H1 (cell line): ENCODE results near the gene ST6GALNAC4. TPM values are rescaled to one million over a fixed set of nuclear protein-coding genes. Genes with fewer than 3 reads are reported as not detected.

Experiments
- CTCF ChIA-PET: fragments of 300-600 bp; sonication (Branson Sonifier 250); formaldehyde crosslinking; loops from one replicate; lab custom pipeline; 2021; ENCODE audit not compliant: partially characterized antibody; lab: Charles Lee
- POLR2A ChIA-PET: fragments of 300-600 bp; sonication (Branson Sonifier 250); formaldehyde crosslinking; loops from one replicate; lab custom pipeline; 2021; ENCODE audit warnings: inconsistent platforms; ENCODE audit not compliant: partially characterized antibody; lab: Charles Lee
- DNase-seq, 2 experiments: peaks; one replicate each; pipeline versions ENCODE4 v3.0.0 to v3.0.0-alpha.2; 2010 to 2022; ENCODE audit warnings: low spot score in 2 of 2, low read depth in 1 of 2, mixed read lengths in 1 of 2
- FAIRE-seq: peaks from 2 replicates; lab custom pipeline; 2011; peaks lifted over from hg19 to GRCh38; lab: Jason Lieb, UNC
- H2AFZ ChIP-seq: 2 replicates; pipeline ENCODE4 v1.8.1; 2012; ENCODE audit warnings: low read length, inconsistent platforms
- H2AK5ac ChIP-seq: 2 replicates; pipeline ENCODE4 v1.6.1; 2013; ENCODE audit warnings: low read depth, low read length
- H2BK120ac ChIP-seq: replicated peaks from 2 replicates; pipeline ENCODE3; 2013; ENCODE audit warnings: low read depth, low read length, inconsistent platforms
- H2BK12ac ChIP-seq: 2 replicates; pipeline ENCODE4 v1.6.1; 2013; ENCODE audit warnings: low read depth, low read length
- H2BK15ac ChIP-seq: 2 replicates; pipeline ENCODE4 v1.6.1; 2013; ENCODE audit warnings: low read length
- H2BK20ac ChIP-seq: 2 replicates; pipeline ENCODE4 v1.6.1; 2013; ENCODE audit warnings: low read length
- H2BK5ac ChIP-seq: 2 replicates; pipeline ENCODE4 v1.6.1; 2013; ENCODE audit warnings: low read depth, low read length
- H3K14ac ChIP-seq: 2 replicates; pipeline ENCODE4 v1.6.1; 2013; ENCODE audit warnings: inconsistent platforms; ENCODE audit not compliant: insufficient read length
- H3K18ac ChIP-seq: 2 replicates; pipeline ENCODE4 v1.6.1; 2013; ENCODE audit warnings: low read length; ENCODE audit errors: extremely low read depth
- H3K23ac ChIP-seq: 2 replicates; pipeline ENCODE4 v1.6.1; 2013; ENCODE audit warnings: inconsistent platforms; ENCODE audit not compliant: insufficient read length
- H3K23me2 ChIP-seq: 2 replicates; pipeline ENCODE4 v1.6.1; 2013; ENCODE audit warnings: low read depth, low read length
- H3K27ac ChIP-seq: 2 replicates; pipeline ENCODE4 v1.6.1; 2011; ENCODE audit warnings: low read depth, low read length, inconsistent platforms
- H3K27me3 ChIP-seq, 4 experiments: replicated peaks in 1 of 4; 1 replicate in 1 of 4; 2 replicates in 3 of 4; pipeline versions ENCODE4 v1.6.1 to v1.8.1; 2011 to 2013; ENCODE audit warnings: low read length in 3 of 4, mild to moderate bottlenecking in 3 of 4, inconsistent platforms in 2 of 4, mixed read lengths in 2 of 4, moderate library complexity in 1 of 4; ENCODE audit not compliant: control insufficient read depth in 3 of 4, insufficient read depth in 3 of 4; ENCODE audit errors: extremely low read depth in 1 of 4
- H3K36me3 ChIP-seq, 4 experiments: 2 replicates each; pipeline versions ENCODE4 v1.6.1 to v1.8.1; 2011 to 2013; ENCODE audit warnings: mild to moderate bottlenecking in 4 of 4, low read length in 3 of 4, moderate library complexity in 2 of 4, control low read depth in 1 of 4, inconsistent platforms in 1 of 4; ENCODE audit not compliant: insufficient read depth in 4 of 4, control insufficient read depth in 2 of 4
- H3K4ac ChIP-seq: replicated peaks from 2 replicates; pipeline ENCODE3; 2013; ENCODE audit warnings: low read length, low read depth, mixed read lengths, inconsistent platforms; ENCODE audit not compliant: insufficient read length
- H3K4me1 ChIP-seq, 4 experiments: replicated peaks in 1 of 4; 1 replicate in 1 of 4; 2 replicates in 3 of 4; pipeline versions ENCODE4 v1.6.1 to v1.8.1; 2011 to 2013; ENCODE audit warnings: low read length in 3 of 4, inconsistent platforms in 2 of 4, mixed read lengths in 1 of 4; ENCODE audit not compliant: insufficient read depth in 4 of 4, control insufficient read depth in 3 of 4
- H3K4me2 ChIP-seq, 2 experiments: 2 replicates each; pipeline versions ENCODE4 v1.6.1 to v1.8.1; 2011 to 2013; ENCODE audit warnings: low read depth in 2 of 2, low read length in 2 of 2, control low read depth in 1 of 2, inconsistent platforms in 1 of 2, mild to moderate bottlenecking in 1 of 2; ENCODE audit not compliant: insufficient read depth in 1 of 2
- H3K4me3 ChIP-seq, 4 experiments: fragments of 200-600, 300-600 bp in 1 of 4; sonication (generic), shearing (Covaris generic), sonication (Bioruptor Twin) in 1 of 4; 2 replicates each; pipeline versions ENCODE4 v1.5.1 to v1.8.1; 2011 to 2016; ENCODE audit warnings: low read length in 4 of 4, low read depth in 3 of 4, control low read depth in 2 of 4, inconsistent platforms in 2 of 4, mild to moderate bottlenecking in 2 of 4, mixed read lengths in 1 of 4, moderate library complexity in 1 of 4; ENCODE audit not compliant: insufficient read depth in 2 of 4; ENCODE audit errors: extremely low read depth in 1 of 4
- H3K56ac ChIP-seq: replicated peaks from 2 replicates; pipeline ENCODE3; 2013; ENCODE audit warnings: low read depth, mild to moderate bottlenecking, mixed read lengths, low read length, inconsistent platforms; ENCODE audit not compliant: insufficient read length
- H3K79me1 ChIP-seq: 2 replicates; pipeline ENCODE4 v1.6.1; 2013; ENCODE audit warnings: low read depth, low read length, control low read depth
- H3K79me2 ChIP-seq, 2 experiments: 2 replicates each; pipeline versions ENCODE4 v1.6.1 to v1.8.1; 2012 to 2013; ENCODE audit warnings: low read length in 2 of 2, mild to moderate bottlenecking in 2 of 2, inconsistent platforms in 1 of 2; ENCODE audit not compliant: insufficient read depth in 2 of 2, control insufficient read depth in 1 of 2
- H3K9ac ChIP-seq, 4 experiments: replicated peaks in 1 of 4; 1 replicate in 1 of 4; 2 replicates in 3 of 4; pipeline versions ENCODE4 v1.6.1 to v1.8.1; 2011 to 2013; ENCODE audit warnings: low read depth in 3 of 4, low read length in 3 of 4, control low read depth in 2 of 4, mild to moderate bottlenecking in 2 of 4, moderate library complexity in 2 of 4, inconsistent platforms in 1 of 4; ENCODE audit errors: extremely low read depth in 1 of 4
- H3K9me3 ChIP-seq, 2 experiments: 2 replicates each; pipeline versions ENCODE4 v1.6.1 to v1.8.1; 2012 to 2013; ENCODE audit warnings: mild to moderate bottlenecking in 2 of 2, moderate library complexity in 2 of 2, control low read depth in 1 of 2, inconsistent platforms in 1 of 2, low read depth in 1 of 2, low read length in 1 of 2, mixed read lengths in 1 of 2; ENCODE audit not compliant: insufficient read depth in 2 of 2
- H4K20me1 ChIP-seq, 2 experiments: replicated peaks in 1 of 2; 2 replicates each; pipeline versions ENCODE3 to v1.8.1; 2011 to 2013; ENCODE audit warnings: inconsistent platforms in 2 of 2, low read length in 2 of 2, mild to moderate bottlenecking in 1 of 2; ENCODE audit not compliant: insufficient read depth in 2 of 2, control insufficient read depth in 1 of 2
- H4K5ac ChIP-seq: 2 replicates; pipeline ENCODE4 v1.6.1; 2013; ENCODE audit warnings: low read length, low read depth, mixed read lengths, inconsistent platforms; ENCODE audit not compliant: insufficient read length
- H4K8ac ChIP-seq: 2 replicates; pipeline ENCODE4 v1.8.0; 2013; ENCODE audit warnings: mild to moderate bottlenecking, moderate library complexity, low read length, inconsistent platforms; ENCODE audit not compliant: insufficient read depth; ENCODE audit errors: extremely low read depth
- H4K91ac ChIP-seq: replicated peaks from 2 replicates; pipeline ENCODE3; 2013; ENCODE audit warnings: low read length, mixed read lengths, inconsistent platforms; ENCODE audit not compliant: insufficient read length
- ASH2L ChIP-seq: fragments of 200-600, 300-600 bp; sonication (generic); IDR thresholded peaks from one replicate; pipeline ENCODE4 v1.7.1; 2017; ENCODE audit warnings: low read length
- BCL11A ChIP-seq, 2 experiments: IDR thresholded peaks; one replicate each; pipeline ENCODE4 v1.6.1; 2011; ENCODE audit warnings: low read depth in 2 of 2, low read length in 2 of 2, mild to moderate bottlenecking in 2 of 2
- CREB1 ChIP-seq: IDR thresholded peaks from 2 replicates; pipeline ENCODE4 v1.6.1; 2012; ENCODE audit warnings: inconsistent platforms
- EGR1 ChIP-seq: IDR thresholded peaks from 2 replicates; pipeline ENCODE4 v1.6.1; 2011; ENCODE audit warnings: low read depth, low read length, borderline replicate concordance
- JUN ChIP-seq: IDR thresholded peaks from 2 replicates; pipeline ENCODE4 v1.6.1; 2011; ENCODE audit warnings: low read depth, mild to moderate bottlenecking, improper control_type of control experiment, low read length
- JUND ChIP-seq: IDR thresholded peaks from 2 replicates; pipeline ENCODE4 v1.6.1; 2011; ENCODE audit warnings: mild to moderate bottlenecking, improper control_type of control experiment, low read length
- KDM4A ChIP-seq: IDR thresholded peaks from one replicate; pipeline ENCODE4 v1.7.1; 2012; ENCODE audit warnings: low read depth, mild to moderate bottlenecking, moderate library complexity, low read length, inconsistent platforms; ENCODE audit not compliant: severe bottlenecking
- MAX ChIP-seq: IDR thresholded peaks from 2 replicates; pipeline ENCODE4 v1.6.1; 2012; ENCODE audit warnings: inconsistent platforms
- RFX5 ChIP-seq: IDR thresholded peaks from 2 replicates; pipeline ENCODE4 v1.6.1; 2011; ENCODE audit warnings: low read depth, low read length, improper control_type of control experiment, borderline replicate concordance
- RNF2 ChIP-seq: fragments of 200-900, 300-1000 bp; sonication (generic); IDR thresholded peaks from 2 replicates; pipeline ENCODE4 v1.7.1; 2016; ENCODE audit warnings: borderline replicate concordance, low read depth, mild to moderate bottlenecking, antibody characterized with exemption, low read length; ENCODE audit not compliant: poor library complexity, severe bottlenecking; ENCODE audit errors: missing control alignments
- WGBS, 2 experiments: shearing (Covaris generic) in 1 of 2; methylation state at CpG; one replicate each; pipeline versions ENCODE4 v1.1.6 to v1.1.7; 2013 to 2015; ENCODE audit warnings: low lambda C conversion rate in 2 of 2, mixed read lengths in 2 of 2, inconsistent platforms in 1 of 2, low coverage in 1 of 2, missing lambda C conversion rate in 1 of 2; ENCODE audit not compliant: insufficient replicate concordance in 2 of 2, insufficient coverage in 1 of 2, insufficient read length in 1 of 2; ENCODE audit errors: extremely low coverage in 1 of 2, missing lambda C conversion rate in 1 of 2; 5-methylcytosine and 5-hydroxymethylcytosine counted together
- polyA plus RNA-seq, 7 experiments: library from polyadenylated mRNA; depleted of rRNA in 3 of 7; stranded (reverse) in 5 of 7; unstranded in 2 of 7; fragments of >200 nt in 5 of 7; fragments of 200-250 nt in 2 of 7; gene quantifications; 1 replicate in 5 of 7; 2 replicates in 1 of 7; 4 replicates in 1 of 7; pipeline versions ENCODE4 v1.2.1 to v1.2.3, GENCODE V29; 2011 to 2013; ENCODE audit warnings: missing spikeins in 2 of 7, mixed read lengths in 2 of 7
- total RNA-seq: library from RNA; stranded (reverse); fragmentation: NEBNext Ultra II Directional; extraction: Animal tissue kit (Norgen Biotek cat#: 25700); gene quantifications from 2 replicates; pipeline ENCODE4 v1.2.1, GENCODE V29; 2021

The ST6GALNAC4 gene
- total and polyA plus RNA-seq, 2 of the 8 experiments (the other 6 are each of a cell fraction or from before 2014, with no cell fraction given), result 21.8 to 34.1 TPM

DNA sequence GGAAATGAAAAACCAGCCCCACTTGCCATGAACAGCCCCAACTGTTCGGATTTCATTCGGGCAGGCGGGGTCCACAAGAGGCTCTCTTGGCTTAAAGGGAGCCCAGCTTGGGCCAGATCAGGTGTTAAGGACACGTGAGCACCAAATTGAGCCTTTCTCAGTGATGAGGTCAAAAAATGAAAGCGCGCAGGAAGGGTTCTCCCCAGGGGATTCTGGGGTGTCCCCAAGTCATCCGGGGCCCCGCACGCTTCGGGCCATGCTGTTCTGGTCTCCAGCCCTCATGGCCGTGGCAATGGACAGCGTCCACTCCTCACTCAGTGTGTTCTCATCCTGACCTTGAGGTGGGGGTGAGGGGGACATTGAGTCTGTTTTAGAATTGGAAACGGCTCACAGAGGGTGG lies 50.3 kb downstream of the ST6GALNAC4 start:
- Histone ChIP-seq H3K9me3 (no peaks in the 10 kb centered on the region), H2AK5ac (no peak overlapping the region), H2BK120ac (no peak overlapping the region), H2AFZ (no peak overlapping the region), H4K91ac (no peak overlapping the region), H3K23me2 (peaks cover 4% of the 10 kb centered on the region; the same call in 1 of the 2 replicates), H2BK12ac (no peak overlapping the region), H3K56ac (no peak overlapping the region), H3K27me3 (no peaks in the 10 kb centered on the region; a peak in 1 of 7 replicates), H3K14ac (no peak overlapping the region), H3K27ac (no peak overlapping the region), H3K36me3 (no peaks in the 10 kb centered on the region), H3K79me1 (no peaks in the 10 kb centered on the region; the same call in 1 of the 2 replicates), H2BK15ac (no peak overlapping the region), H3K4me3 (no peak overlapping the region), H3K79me2 (no peaks in the 10 kb centered on the region), H3K18ac (no peak overlapping the region), H3K4me2 (no peak overlapping the region), H4K20me1 (peaks cover 0 to 7% of the 10 kb centered on the region in 2 experiments), H2BK5ac (no peak overlapping the region), H3K4me1 (peaks cover 0 to 8% (median 2%) of the 10 kb centered on the region in 4 experiments; a peak in 1 of 7 replicates), H4K5ac (no peak overlapping the region), H3K9ac (no peak overlapping the region), H3K23ac (no peak overlapping the region), H2BK20ac (no peak overlapping the region), H3K4ac (no peak overlapping the region), H4K8ac (no peak overlapping the region)
- ChIA-PET CTCF (interaction anchor here (1.0 to 9.2 kb wide), 8 partner anchors 10 to 154 kb away, joined by 3 to 114 read pairs (median 16); no protein-coding TSS in a partner anchor), POLR2A (interaction anchor here (0.6 kb wide), 1 partner anchor 415 kb away, joined by 3 read pairs; the partner anchor contains the start of genes LRSAM1 and RPL12)
- FAIRE-seq (no peak), DNase-seq (no peak)
- no peak for TF ChIP-seq MAX
- no peak for TF ChIP-seq RNF2
- no peak for TF ChIP-seq EGR1
- TF ChIP-seq JUND, result no peak
- TF ChIP-seq JUN, result no peak
- no peak for TF ChIP-seq KDM4A
- no peak for TF ChIP-seq BCL11A (IDR thresholded peaks at IDR 0.05; ENCODE audit: low read depth in 2 of 2, low read length in 2 of 2)
- TF ChIP-seq RFX5, result no peak
- no peak for TF ChIP-seq CREB1
- TF ChIP-seq ASH2L, result no peak
- 87% methylated on average over 13 of the region's 13 CpGs; no CpG with 5 or more reads in 1 of the 2 experiments for WGBS, 2 experiments
